Activated naive CD4-positive, alpha-beta T cell treated with anti-CD3 and anti-CD28 coated beads, Interleukin-2, amount 50 U/mL, for 16 hours (primary cell): ENCODE data around the gene SMTNL1.
"Not testable (repeated sequence)": the region's sequence is repeated elsewhere in the genome, so short reads cannot be mapped to it uniquely, and the experiment has no call there.

Experiments used
- DNase-seq: peaks from one replicate; pipeline ENCODE4 v3.0.0-alpha.2; 2020

Gene SMTNL1

GRCh38 chr11:57508341-57509170, 28.8 kb upstream of the SMTNL1 start:
- no peak for DNase-seq

- no peak for DNase-seq
Measured at GRCh38 chr11:57511741-57512430, 25.5 kb upstream of the SMTNL1 start.

- no peak for DNase-seq
Measured at GRCh38 chr11:57512646-57513451, 24.5 kb upstream of the SMTNL1 start.

- DNase-seq: no peak
Measured at GRCh38 chr11:57513452-57513795, 24.0 kb upstream of the SMTNL1 start.

GRCh38 chr11:57513911-57514537, 23.4 kb upstream of the SMTNL1 start:
- DNase-seq: peak; percentile 51

GRCh38 chr11:57514538-57515331, 22.7 kb upstream of the SMTNL1 start:
- DNase-seq: peak; percentile 62

- DNase-seq: peak; percentile 49
Measured at GRCh38 chr11:57515332-57516060, 21.9 kb upstream of the SMTNL1 start, which contains the start of gene SLC43A1. SLC43A1 (minus strand) TSS chr11:57515702; CDS start chr11:57514111, 1,591 bp downstream.

GRCh38 chr11:57516061-57516443, 21.3 kb upstream of the SMTNL1 start:
- DNase-seq: no peak

- no peak for DNase-seq
Measured at GRCh38 chr11:57521116-57521515, 16.3 kb upstream of the SMTNL1 start.

- no peak for DNase-seq
Measured at GRCh38 chr11:57523419-57523818, 14.0 kb upstream of the SMTNL1 start.

GRCh38 chr11:57527056-57527631, 10.3 kb upstream of the SMTNL1 start:
- peak; percentile 76 for DNase-seq

- no peak for DNase-seq
Measured at GRCh38 chr11:57529012-57529411, 8.4 kb upstream of the SMTNL1 start.

GRCh38 chr11:57530215-57530595, 7.2 kb upstream of the SMTNL1 start:
- DNase-seq: no peak

- peak; percentile 90 for DNase-seq
Measured at GRCh38 chr11:57530596-57531507, 6.5 kb upstream of the SMTNL1 start, which contains the start of gene TIMM10. TIMM10 (minus strand) TSS chr11:57530754; CDS start chr11:57530189, 565 bp downstream.

GRCh38 chr11:57534449-57534848, 2.9 kb upstream of the SMTNL1 start:
- not testable (repeated sequence) for DNase-seq

GRCh38 chr11:57539342-57539741, 1.9 kb downstream of the SMTNL1 start:
- no peak for DNase-seq

GRCh38 chr11:57541169-57541568, 3.8 kb downstream of the SMTNL1 start:
- DNase-seq: no peak

GRCh38 chr11:57542582-57542981, 5.2 kb downstream of the SMTNL1 start:
- no peak for DNase-seq

- DNase-seq: no peak
Measured at GRCh38 chr11:57543593-57543992, 6.2 kb downstream of the SMTNL1 start.

- DNase-seq: no peak
Measured at GRCh38 chr11:57544566-57544965, 7.2 kb downstream of the SMTNL1 start.
